GM23338 (cell line): ENCODE data around the gene ROS1. TPM values are rescaled to one million over a fixed set of nuclear protein-coding genes. Genes with fewer than 3 reads are reported as not detected.

ENCODE experiments used
- ATAC-seq: fragments of 200-7000 bp; cut with Tn5 transposase; 3 replicates; pipeline ENCODE4 v1.9.1; 2020
- DNase-seq: peaks from one replicate; pipeline ENCODE4 v3.0.0-alpha.2; 2015; ENCODE audit warnings: low spot score
- H2AFZ ChIP-seq: fragments of 200-600 bp; sonication (generic); 2 replicates; pipeline ENCODE4 v1.8.0; 2016; ENCODE audit warnings: antibody characterized with exemption, mild to moderate bottlenecking, moderate library complexity
- H3F3A ChIP-seq: fragments of 200-600 bp; sonication (generic); replicated peaks from 2 replicates; pipeline ENCODE4 v1.8.0; 2017; ENCODE audit warnings: antibody characterized with exemption, mixed run types, low read depth
- H3K27ac ChIP-seq: fragments of 200-600 bp; sonication (generic); 2 replicates; pipeline ENCODE4 v1.6.1; 2016; ENCODE audit warnings: low read depth
- H3K27me3 ChIP-seq: fragments of 200-600 bp; sonication (generic); 2 replicates; pipeline ENCODE4 v1.8.0; 2016; ENCODE audit warnings: mild to moderate bottlenecking, mixed run types, moderate library complexity; ENCODE audit not compliant: insufficient read depth
- H3K36me3 ChIP-seq: fragments of 200-600 bp; sonication (generic); 2 replicates; pipeline ENCODE4 v1.8.0; 2016; ENCODE audit warnings: mild to moderate bottlenecking; ENCODE audit not compliant: insufficient read depth
- H3K4me1 ChIP-seq: fragments of 200-600 bp; sonication (generic); 2 replicates; pipeline ENCODE4 v1.8.0; 2016; ENCODE audit warnings: mild to moderate bottlenecking, moderate library complexity; ENCODE audit not compliant: insufficient read depth
- H3K4me2 ChIP-seq: fragments of 200-600 bp; sonication (generic); 2 replicates; pipeline ENCODE4 v1.7.1; 2017; ENCODE audit warnings: mixed run types
- H3K4me3 ChIP-seq: fragments of 200-600 bp; sonication (generic); 2 replicates; pipeline ENCODE4 v1.6.1; 2016; ENCODE audit warnings: mixed run types
- H3K79me2 ChIP-seq: fragments of 200-600 bp; sonication (generic); replicated peaks from 2 replicates; pipeline ENCODE4 v1.8.0; 2017; ENCODE audit warnings: mild to moderate bottlenecking; ENCODE audit not compliant: insufficient read depth
- H3K9me2 ChIP-seq: fragments of 200-600 bp; sonication (generic); 2 replicates; pipeline ENCODE4 v1.8.0; 2017; ENCODE audit not compliant: insufficient read depth
- H4K20me1 ChIP-seq: fragments of 200-600 bp; sonication (generic); replicated peaks from 2 replicates; pipeline ENCODE4 v1.8.0; 2017; ENCODE audit warnings: mild to moderate bottlenecking; ENCODE audit not compliant: insufficient read depth
- H3K27ac Mint-ChIP-seq: 2 replicates; pipeline ENCODE4 v1.8.0; 2020; ENCODE audit warnings: inconsistent platforms, mild to moderate bottlenecking, moderate library complexity, mixed read lengths
- H3K27me3 Mint-ChIP-seq: 3 replicates; pipeline ENCODE4 v1.8.0; 2022; ENCODE audit warnings: low read depth, mild to moderate bottlenecking, moderate library complexity, mixed read lengths, inconsistent platforms; ENCODE audit not compliant: insufficient read depth, poor library complexity
- H3K36me3 Mint-ChIP-seq: 3 replicates; pipeline ENCODE4 v1.8.0; 2021; ENCODE audit warnings: low read depth, mild to moderate bottlenecking, inconsistent platforms, moderate library complexity, mixed read lengths
- H3K4me1 Mint-ChIP-seq: 3 replicates; pipeline ENCODE4 v1.8.0; 2020; ENCODE audit warnings: mild to moderate bottlenecking, inconsistent platforms, mixed read lengths
- H3K4me3 Mint-ChIP-seq: 3 replicates; pipeline ENCODE4 v1.8.0; 2021; ENCODE audit warnings: moderate library complexity, mild to moderate bottlenecking, inconsistent platforms, mixed read lengths
- H3K9me3 Mint-ChIP-seq: 3 replicates; pipeline ENCODE4 v1.8.0; 2020; ENCODE audit warnings: moderate library complexity, mild to moderate bottlenecking, inconsistent platforms, mixed read lengths
- CREB1 ChIP-seq: fragments of 250-450 bp; sonication (Bioruptor Pico); IDR thresholded peaks from 2 replicates; pipeline ENCODE4 v1.5.0; 2020; ENCODE audit warnings: low read depth, mild to moderate bottlenecking, moderate library complexity
- EZH2phosphoT487 ChIP-seq: fragments of 200-600 bp; sonication (generic); IDR thresholded peaks from one replicate; pipeline ENCODE4 v1.8.1; 2018; ENCODE audit warnings: antibody characterized with exemption; ENCODE audit not compliant: unreplicated experiment
- JUNB ChIP-seq: IDR thresholded peaks from one replicate; pipeline ENCODE4 v1.6.1; 2016; ENCODE audit warnings: antibody characterized with exemption; ENCODE audit not compliant: unreplicated experiment
- NANOG ChIP-seq: IDR thresholded peaks from 2 replicates; pipeline ENCODE4 v1.6.1; 2016; ENCODE audit warnings: antibody characterized with exemption, borderline replicate concordance
- POLR2AphosphoS5 ChIP-seq: IDR thresholded peaks from 2 replicates; pipeline ENCODE4 v1.6.1; 2016; ENCODE audit warnings: antibody characterized with exemption, low read depth
- STAT1 ChIP-seq: IDR thresholded peaks from one replicate; pipeline ENCODE4 v1.6.1; 2016; ENCODE audit warnings: antibody characterized with exemption; ENCODE audit not compliant: unreplicated experiment
- ZNF114 ChIP-seq: fragments of 250-450 bp; sonication (Bioruptor Pico); IDR thresholded peaks from 2 replicates; pipeline ENCODE4 v1.5.0; 2020; ENCODE audit warnings: mild to moderate bottlenecking, moderate library complexity
- ZNF331 ChIP-seq: fragments of 250-450 bp; sonication (Bioruptor Pico); IDR thresholded peaks from 2 replicates; pipeline ENCODE4 v1.5.0; 2020; ENCODE audit warnings: low read depth, mild to moderate bottlenecking, moderate library complexity
- polyA plus RNA-seq: library from polyadenylated mRNA; unstranded; fragments of >200 nt; fragmentation: Nextera tagmentation; extraction: Ambion mirVana; gene quantifications from 2 replicates; pipeline ENCODE4 v1.2.1, GENCODE V29; 2016
- total RNA-seq: library from RNA; depleted of rRNA; stranded (reverse); fragments of >200 nt; shearing (Covaris generic); gene quantifications from 2 replicates; pipeline ENCODE4 v1.2.3, GENCODE V29; 2014
- TF ChIP-seq, protein P1 (sequence below): IDR thresholded peaks from one replicate; pipeline ENCODE4 v1.6.1; 2018; ENCODE audit warnings: antibody characterized with exemption; ENCODE audit not compliant: unreplicated experiment
- TF ChIP-seq, protein P2 (sequence below): IDR thresholded peaks from 2 replicates; pipeline ENCODE4 v1.6.1; 2016; ENCODE audit warnings: antibody characterized with exemption
- TF ChIP-seq, protein P3 (sequence below): fragments of 250-450 bp; sonication (Bioruptor Pico); IDR thresholded peaks from 2 replicates; pipeline ENCODE4 v1.5.0; 2020; ENCODE audit warnings: mild to moderate bottlenecking, moderate library complexity

Gene ROS1
- total and polyA plus RNA-seq, 2 experiments from 2014 or later: not detected

DNA sequence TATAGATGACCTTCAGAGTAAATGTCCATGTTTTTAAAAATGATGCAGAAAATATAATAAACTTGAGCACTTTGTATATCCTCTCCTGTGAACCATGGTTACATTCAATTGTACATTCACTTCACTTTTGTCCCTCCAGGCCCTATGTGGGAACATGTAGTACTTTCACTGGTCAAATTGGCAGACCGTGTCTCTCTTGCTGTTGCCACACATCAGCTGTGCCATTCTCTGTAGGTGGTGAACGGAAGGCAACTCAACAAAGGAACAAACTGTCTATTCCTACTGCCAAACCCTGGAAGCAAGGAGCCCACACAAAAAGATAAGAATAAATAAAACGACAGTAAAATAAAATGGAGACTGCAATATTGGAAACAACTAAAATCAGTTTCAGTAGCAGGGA lies 2.0 kb downstream of the ROS1 start:
- ATAC-seq (no peak), DNase-seq (no peak)
- Histone ChIP-seq H3K4me2 (no peak overlapping the region), H4K20me1 (no peaks in the 10 kb centered on the region), H3K27ac (no peak overlapping the region), H3K36me3 (no peaks in the 10 kb centered on the region), H3K9me2 (no peaks in the 10 kb centered on the region; the same call in 1 of the 2 replicates), H3K27me3 (no peaks in the 10 kb centered on the region), H2AFZ (0 out of 2 replicates have a peak overlapping the region, but pooled peaks have one; percentile 64), H3K4me1 (no peaks in the 10 kb centered on the region), H3K4me3 (no peak overlapping the region), H3K79me2 (no peaks in the 10 kb centered on the region), H3F3A (no peaks in the 10 kb centered on the region)
- H3K27me3 Mint-ChIP-seq: no peaks in the 10 kb centered on the region
- no peaks in the 10 kb centered on the region for H3K9me3 Mint-ChIP-seq
- no peak overlapping the region for H3K4me3 Mint-ChIP-seq
- TF ChIP-seq ZNF331 (CRISPR knock-in tag) (no peak), JUNB (no peak), POLR2AphosphoS5 (no peak)
- TF ChIP-seq, protein P1, sequence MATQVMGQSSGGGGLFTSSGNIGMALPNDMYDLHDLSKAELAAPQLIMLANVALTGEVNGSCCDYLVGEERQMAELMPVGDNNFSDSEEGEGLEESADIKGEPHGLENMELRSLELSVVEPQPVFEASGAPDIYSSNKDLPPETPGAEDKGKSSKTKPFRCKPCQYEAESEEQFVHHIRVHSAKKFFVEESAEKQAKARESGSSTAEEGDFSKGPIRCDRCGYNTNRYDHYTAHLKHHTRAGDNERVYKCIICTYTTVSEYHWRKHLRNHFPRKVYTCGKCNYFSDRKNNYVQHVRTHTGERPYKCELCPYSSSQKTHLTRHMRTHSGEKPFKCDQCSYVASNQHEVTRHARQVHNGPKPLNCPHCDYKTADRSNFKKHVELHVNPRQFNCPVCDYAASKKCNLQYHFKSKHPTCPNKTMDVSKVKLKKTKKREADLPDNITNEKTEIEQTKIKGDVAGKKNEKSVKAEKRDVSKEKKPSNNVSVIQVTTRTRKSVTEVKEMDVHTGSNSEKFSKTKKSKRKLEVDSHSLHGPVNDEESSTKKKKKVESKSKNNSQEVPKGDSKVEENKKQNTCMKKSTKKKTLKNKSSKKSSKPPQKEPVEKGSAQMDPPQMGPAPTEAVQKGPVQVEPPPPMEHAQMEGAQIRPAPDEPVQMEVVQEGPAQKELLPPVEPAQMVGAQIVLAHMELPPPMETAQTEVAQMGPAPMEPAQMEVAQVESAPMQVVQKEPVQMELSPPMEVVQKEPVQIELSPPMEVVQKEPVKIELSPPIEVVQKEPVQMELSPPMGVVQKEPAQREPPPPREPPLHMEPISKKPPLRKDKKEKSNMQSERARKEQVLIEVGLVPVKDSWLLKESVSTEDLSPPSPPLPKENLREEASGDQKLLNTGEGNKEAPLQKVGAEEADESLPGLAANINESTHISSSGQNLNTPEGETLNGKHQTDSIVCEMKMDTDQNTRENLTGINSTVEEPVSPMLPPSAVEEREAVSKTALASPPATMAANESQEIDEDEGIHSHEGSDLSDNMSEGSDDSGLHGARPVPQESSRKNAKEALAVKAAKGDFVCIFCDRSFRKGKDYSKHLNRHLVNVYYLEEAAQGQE: no peak
- TF ChIP-seq, protein P2, sequence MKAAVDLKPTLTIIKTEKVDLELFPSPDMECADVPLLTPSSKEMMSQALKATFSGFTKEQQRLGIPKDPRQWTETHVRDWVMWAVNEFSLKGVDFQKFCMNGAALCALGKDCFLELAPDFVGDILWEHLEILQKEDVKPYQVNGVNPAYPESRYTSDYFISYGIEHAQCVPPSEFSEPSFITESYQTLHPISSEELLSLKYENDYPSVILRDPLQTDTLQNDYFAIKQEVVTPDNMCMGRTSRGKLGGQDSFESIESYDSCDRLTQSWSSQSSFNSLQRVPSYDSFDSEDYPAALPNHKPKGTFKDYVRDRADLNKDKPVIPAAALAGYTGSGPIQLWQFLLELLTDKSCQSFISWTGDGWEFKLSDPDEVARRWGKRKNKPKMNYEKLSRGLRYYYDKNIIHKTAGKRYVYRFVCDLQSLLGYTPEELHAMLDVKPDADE: no peak
- H3K36me3 Mint-ChIP-seq: no peaks in the 10 kb centered on the region
- no peaks in the 10 kb centered on the region for H3K4me1 Mint-ChIP-seq
- no peak overlapping the region for H3K27ac Mint-ChIP-seq

DNA sequence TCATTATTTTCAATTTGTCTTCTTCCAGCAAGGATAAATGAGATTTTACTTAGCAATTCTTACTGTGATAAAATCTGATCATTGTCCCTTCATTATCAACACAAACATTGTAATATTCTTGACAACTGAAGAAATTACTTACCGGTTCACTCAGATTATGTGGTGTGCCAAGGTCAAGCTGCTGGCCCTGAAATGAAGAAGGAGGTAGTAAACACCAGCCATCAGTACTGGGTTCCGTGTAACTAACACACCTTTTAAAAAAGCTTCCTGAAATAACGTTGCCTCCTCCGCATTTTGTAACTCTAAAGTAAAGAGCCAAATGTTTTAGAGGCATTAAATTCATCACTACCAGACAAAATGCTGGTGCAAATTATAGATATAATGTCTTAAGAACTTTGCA lies 7.4 kb downstream of the ROS1 start:
- Histone ChIP-seq H3K4me2 (no peak overlapping the region), H2AFZ (no peak overlapping the region), H3K4me1 (no peaks in the 10 kb centered on the region), H3K9me2 (no peaks in the 10 kb centered on the region), H4K20me1 (no peaks in the 10 kb centered on the region), H3K27me3 (no peaks in the 10 kb centered on the region), H3F3A (no peaks in the 10 kb centered on the region), H3K4me3 (no peak overlapping the region), H3K27ac (no peak overlapping the region), H3K79me2 (no peaks in the 10 kb centered on the region), H3K36me3 (no peaks in the 10 kb centered on the region)
- Mint-ChIP-seq H3K9me3 (no peaks in the 10 kb centered on the region), H3K36me3 (no peaks in the 10 kb centered on the region), H3K4me3 (no peak overlapping the region), H3K4me1 (peaks cover 10% of the 10 kb centered on the region; the same call in 2 of the 3 replicates), H3K27me3 (peaks cover 1% of the 10 kb centered on the region), H3K27ac (no peak overlapping the region)
- DNase-seq: no peak
- ATAC-seq: no peak
- TF ChIP-seq ZNF331 (CRISPR knock-in tag): no peak
- no peak for TF ChIP-seq EZH2phosphoT487
- TF ChIP-seq STAT1: no peak
- TF ChIP-seq NANOG: no peak
- TF ChIP-seq, protein P2: no peak
- TF ChIP-seq CREB1 (CRISPR knock-in tag): no peak
- TF ChIP-seq, protein P3, sequence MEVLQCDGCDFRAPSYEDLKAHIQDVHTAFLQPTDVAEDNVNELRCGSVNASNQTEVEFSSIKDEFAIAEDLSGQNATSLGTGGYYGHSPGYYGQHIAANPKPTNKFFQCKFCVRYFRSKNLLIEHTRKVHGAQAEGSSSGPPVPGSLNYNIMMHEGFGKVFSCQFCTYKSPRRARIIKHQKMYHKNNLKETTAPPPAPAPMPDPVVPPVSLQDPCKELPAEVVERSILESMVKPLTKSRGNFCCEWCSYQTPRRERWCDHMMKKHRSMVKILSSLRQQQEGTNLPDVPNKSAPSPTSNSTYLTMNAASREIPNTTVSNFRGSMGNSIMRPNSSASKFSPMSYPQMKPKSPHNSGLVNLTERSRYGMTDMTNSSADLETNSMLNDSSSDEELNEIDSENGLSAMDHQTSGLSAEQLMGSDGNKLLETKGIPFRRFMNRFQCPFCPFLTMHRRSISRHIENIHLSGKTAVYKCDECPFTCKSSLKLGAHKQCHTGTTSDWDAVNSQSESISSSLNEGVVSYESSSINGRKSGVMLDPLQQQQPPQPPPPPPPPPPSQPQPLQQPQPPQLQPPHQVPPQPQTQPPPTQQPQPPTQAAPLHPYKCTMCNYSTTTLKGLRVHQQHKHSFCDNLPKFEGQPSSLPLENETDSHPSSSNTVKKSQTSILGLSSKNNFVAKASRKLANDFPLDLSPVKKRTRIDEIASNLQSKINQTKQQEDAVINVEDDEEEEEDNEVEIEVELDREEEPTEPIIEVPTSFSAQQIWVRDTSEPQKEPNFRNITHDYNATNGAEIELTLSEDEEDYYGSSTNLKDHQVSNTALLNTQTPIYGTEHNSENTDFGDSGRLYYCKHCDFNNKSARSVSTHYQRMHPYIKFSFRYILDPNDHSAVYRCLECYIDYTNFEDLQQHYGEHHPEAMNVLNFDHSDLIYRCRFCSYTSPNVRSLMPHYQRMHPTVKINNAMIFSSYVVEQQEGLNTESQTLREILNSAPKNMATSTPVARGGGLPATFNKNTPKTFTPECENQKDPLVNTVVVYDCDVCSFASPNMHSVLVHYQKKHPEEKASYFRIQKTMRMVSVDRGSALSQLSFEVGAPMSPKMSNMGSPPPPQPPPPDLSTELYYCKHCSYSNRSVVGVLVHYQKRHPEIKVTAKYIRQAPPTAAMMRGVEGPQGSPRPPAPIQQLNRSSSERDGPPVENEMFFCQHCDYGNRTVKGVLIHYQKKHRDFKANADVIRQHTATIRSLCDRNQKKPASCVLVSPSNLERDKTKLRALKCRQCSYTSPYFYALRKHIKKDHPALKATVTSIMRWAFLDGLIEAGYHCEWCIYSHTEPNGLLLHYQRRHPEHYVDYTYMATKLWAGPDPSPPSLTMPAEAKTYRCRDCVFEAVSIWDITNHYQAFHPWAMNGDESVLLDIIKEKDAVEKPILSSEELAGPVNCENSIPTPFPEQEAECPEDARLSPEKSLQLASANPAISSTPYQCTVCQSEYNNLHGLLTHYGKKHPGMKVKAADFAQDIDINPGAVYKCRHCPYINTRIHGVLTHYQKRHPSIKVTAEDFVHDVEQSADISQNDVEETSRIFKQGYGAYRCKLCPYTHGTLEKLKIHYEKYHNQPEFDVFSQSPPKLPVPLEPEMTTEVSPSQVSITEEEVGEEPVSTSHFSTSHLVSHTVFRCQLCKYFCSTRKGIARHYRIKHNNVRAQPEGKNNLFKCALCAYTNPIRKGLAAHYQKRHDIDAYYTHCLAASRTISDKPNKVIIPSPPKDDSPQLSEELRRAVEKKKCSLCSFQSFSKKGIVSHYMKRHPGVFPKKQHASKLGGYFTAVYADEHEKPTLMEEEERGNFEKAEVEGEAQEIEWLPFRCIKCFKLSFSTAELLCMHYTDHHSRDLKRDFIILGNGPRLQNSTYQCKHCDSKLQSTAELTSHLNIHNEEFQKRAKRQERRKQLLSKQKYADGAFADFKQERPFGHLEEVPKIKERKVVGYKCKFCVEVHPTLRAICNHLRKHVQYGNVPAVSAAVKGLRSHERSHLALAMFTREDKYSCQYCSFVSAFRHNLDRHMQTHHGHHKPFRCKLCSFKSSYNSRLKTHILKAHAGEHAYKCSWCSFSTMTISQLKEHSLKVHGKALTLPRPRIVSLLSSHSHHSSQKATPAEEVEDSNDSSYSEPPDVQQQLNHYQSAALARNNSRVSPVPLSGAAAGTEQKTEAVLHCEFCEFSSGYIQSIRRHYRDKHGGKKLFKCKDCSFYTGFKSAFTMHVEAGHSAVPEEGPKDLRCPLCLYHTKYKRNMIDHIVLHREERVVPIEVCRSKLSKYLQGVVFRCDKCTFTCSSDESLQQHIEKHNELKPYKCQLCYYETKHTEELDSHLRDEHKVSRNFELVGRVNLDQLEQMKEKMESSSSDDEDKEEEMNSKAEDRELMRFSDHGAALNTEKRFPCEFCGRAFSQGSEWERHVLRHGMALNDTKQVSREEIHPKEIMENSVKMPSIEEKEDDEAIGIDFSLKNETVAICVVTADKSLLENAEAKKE: no peak
- no peak for TF ChIP-seq ZNF114 (CRISPR knock-in tag)
